VCaP (cell line): Measurements from ENCODE around the gene PLCE1.

Source experiments
- H3K27ac ChIP-seq: fragments of 450-650 bp; 2 replicates; pipeline ENCODE4 v1.5.1; 2017
- TF ChIP-seq, protein P1 (sequence below): fragments of 450-650 bp; conservative IDR thresholded peaks from 2 replicates; pipeline ENCODE4 v1.5.1; 2017; ENCODE audit warnings: mild to moderate bottlenecking, moderate library complexity

PLCE1 gene

DNA sequence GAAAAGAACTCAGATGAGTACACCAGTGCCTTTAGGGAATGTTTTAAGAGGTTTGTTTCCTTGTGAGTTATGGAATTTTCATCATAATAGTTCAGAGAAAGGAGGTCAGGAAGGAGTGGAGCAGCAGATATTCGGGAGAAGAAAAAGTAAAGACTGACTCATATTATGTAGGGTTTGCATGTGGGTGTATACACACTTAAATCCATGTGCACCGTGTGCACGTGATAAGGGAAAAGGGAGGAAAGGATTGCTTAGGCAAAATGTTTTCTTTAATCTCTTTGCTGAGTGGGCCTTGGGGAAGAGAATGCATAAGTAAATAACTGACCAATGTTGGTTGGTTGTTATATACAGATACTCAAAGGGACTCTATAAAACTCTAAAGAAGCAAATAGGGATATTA lies 30.2 kb downstream of the PLCE1 start:
- TF ChIP-seq, protein P1, sequence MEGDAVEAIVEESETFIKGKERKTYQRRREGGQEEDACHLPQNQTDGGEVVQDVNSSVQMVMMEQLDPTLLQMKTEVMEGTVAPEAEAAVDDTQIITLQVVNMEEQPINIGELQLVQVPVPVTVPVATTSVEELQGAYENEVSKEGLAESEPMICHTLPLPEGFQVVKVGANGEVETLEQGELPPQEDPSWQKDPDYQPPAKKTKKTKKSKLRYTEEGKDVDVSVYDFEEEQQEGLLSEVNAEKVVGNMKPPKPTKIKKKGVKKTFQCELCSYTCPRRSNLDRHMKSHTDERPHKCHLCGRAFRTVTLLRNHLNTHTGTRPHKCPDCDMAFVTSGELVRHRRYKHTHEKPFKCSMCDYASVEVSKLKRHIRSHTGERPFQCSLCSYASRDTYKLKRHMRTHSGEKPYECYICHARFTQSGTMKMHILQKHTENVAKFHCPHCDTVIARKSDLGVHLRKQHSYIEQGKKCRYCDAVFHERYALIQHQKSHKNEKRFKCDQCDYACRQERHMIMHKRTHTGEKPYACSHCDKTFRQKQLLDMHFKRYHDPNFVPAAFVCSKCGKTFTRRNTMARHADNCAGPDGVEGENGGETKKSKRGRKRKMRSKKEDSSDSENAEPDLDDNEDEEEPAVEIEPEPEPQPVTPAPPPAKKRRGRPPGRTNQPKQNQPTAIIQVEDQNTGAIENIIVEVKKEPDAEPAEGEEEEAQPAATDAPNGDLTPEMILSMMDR: no peak
- no peak overlapping the region for H3K27ac ChIP-seq

DNA sequence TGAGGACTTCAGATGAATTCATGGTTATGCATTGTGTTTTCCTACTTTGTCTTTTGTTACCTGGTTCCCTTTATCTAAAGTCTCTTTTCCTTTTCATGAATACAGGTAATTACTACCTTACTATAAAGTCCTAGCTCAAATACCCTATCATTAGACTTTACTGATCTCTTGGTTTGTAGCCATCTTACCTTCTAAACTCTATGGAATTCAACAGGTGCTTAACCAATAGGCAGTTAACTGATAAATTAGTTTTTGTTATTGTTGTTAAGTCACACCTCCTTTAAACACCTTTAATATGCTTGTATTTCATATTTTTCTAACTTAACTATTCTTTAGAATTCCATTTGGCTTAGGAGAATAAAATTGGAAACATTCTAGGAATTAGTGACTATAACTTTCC lies 30.7 kb downstream of the PLCE1 start:
- H3K27ac ChIP-seq: no peak overlapping the region
- TF ChIP-seq, protein P1: no peak

DNA sequence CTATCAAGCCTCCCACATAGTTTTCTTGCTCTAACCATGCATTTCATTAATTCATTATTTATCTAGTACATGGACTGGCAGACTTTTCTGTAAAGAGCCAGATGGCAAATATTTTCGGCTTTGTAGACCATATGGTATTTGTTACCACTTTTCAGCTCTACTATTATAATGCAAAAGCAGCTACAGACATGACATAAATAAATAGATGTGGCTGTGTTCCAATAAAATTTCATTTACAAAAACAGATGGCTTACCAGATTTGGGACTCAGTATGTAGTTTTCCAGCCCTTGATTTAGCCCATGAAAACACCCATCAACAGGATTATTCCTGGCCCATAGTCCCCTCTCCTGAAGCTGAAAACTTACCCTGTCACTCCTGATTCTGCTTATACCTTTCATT lies 32.1 kb downstream of the PLCE1 start:
- TF ChIP-seq, protein P1: no peak
- H3K27ac ChIP-seq: no peak overlapping the region

DNA sequence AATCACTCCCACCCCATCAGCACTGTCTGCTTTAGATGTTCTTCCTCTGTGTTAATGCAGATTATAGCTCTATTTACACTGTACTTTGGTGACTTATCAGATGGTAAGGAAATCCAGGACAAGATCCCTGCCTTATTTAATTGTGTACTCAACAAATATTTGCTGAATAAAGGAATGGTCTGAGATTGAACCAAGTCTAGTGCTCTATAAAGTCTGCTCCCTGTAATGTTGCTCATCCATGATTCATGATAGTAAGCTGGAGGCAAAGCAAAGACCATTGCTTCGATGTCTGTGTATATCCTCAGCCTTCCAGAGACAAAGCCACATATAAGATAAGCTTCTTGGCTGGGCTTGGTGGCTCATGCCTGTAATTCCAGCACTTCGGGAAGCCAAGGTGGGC lies 33.5 kb downstream of the PLCE1 start:
- peak overlapping the region; percentile 18; the same call in 1 of the 2 replicates for H3K27ac ChIP-seq
- TF ChIP-seq, protein P1: no peak

DNA sequence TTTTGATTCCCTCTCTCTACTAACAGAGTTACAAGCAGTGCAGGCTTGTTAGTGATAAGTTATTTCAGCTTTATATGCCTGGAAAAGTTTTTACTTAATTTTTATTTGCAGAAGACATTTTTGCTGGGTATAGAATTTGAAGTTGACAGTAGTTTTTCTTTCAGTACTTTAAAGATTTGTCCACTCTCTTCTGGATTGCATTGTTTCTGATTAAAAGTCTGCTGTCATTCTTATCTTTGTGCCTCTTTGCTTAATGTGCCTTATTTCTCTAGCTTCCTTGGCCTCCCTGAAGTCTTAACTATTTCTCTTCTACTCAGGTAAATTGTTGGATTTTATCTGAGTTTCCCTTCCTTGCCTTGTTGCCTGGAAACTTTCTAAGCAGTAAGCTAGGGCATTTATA lies 36.2 kb downstream of the PLCE1 start:
- H3K27ac ChIP-seq: no peak overlapping the region

DNA sequence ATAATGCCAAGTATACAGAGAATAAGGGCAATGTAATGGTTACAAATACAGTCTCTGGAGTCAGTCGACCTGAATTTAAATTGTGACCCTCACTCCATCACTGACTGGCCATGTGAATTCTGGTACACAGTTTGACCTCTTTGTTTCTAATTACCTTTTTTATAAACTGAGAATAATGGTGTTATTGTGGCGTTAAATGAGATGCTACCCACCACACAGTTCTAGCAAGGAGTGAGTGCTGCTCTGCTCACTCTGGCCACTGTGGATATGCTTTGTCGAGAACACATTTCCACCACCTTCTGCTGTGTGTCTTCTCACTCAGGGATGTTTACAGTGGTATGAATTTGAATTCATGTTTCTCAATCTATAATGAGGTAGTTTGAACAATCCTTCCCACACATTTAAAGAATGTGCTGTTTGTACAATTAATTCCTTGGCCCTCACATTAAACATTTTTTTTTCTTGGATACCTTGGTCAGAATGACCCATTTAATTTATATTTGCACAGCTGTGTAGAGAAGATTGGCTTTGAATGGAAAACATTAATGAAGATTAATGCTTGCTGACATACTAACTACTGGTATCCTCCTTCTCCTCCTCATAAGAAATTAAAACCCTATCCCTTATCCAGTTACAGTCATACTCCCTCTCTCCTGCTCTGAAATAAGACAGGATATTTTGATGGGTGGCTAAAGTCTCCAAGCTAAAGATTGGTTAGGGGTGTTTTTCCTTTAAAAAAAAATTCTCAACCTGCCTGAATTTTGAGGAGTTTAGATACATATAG lies 42.4 kb downstream of the PLCE1 start:
- H3K27ac ChIP-seq: no peak overlapping the region
- TF ChIP-seq, protein P1: no peak

More for the DNA sequence above, 36.2 kb downstream of the PLCE1 start:
- TF ChIP-seq, protein P1: no peak

DNA sequence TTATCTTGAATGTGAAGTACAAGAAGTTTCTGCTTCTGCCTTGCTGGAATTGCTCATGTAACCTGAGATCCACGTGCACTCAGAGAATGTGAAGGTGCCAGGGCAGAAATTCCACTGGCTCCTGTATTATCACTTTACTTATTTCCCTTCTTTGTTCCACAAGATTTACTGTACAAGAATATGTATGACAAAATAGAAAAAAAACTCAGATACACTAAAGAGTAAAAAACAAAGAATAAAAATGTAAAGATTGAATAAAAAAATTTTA lies 43.0 kb downstream of the PLCE1 start:
- TF ChIP-seq, protein P1: no peak
- H3K27ac ChIP-seq: no peak overlapping the region
